Mucosa of rectum (tissue), 2 donors: ENCODE data around the gene IQSEC3.

ENCODE experiments used
- H3K27ac ChIP-seq, 2 donors: one replicate each; pipeline ENCODE4 v1.7.0; 2013; ENCODE audit warnings: inconsistent platforms in 2 of 2, low read depth in 2 of 2, low read length in 2 of 2
- H3K27me3 ChIP-seq, 2 donors: one replicate each; pipeline ENCODE4 v1.7.0; 2013; ENCODE audit warnings: low read length in 2 of 2; ENCODE audit not compliant: control insufficient read depth in 2 of 2, insufficient read depth in 2 of 2
- H3K36me3 ChIP-seq, 2 donors: one replicate each; pipeline ENCODE4 v1.7.0; 2013; ENCODE audit warnings: low read length in 2 of 2; ENCODE audit not compliant: control insufficient read depth in 2 of 2, insufficient read depth in 2 of 2
- H3K4me1 ChIP-seq, 2 donors: one replicate each; pipeline ENCODE4 v1.7.0; 2013; ENCODE audit warnings: low read length in 2 of 2, mild to moderate bottlenecking in 1 of 2; ENCODE audit not compliant: control insufficient read depth in 2 of 2, insufficient read depth in 2 of 2
- H3K4me3 ChIP-seq, 2 donors: one replicate each; pipeline ENCODE4 v1.7.0; 2013; ENCODE audit warnings: low read length in 2 of 2
- H3K9ac ChIP-seq, 2 donors: one replicate each; pipeline ENCODE4 v1.7.0; 2013; ENCODE audit warnings: low read length in 2 of 2, low read depth in 1 of 2, mild to moderate bottlenecking in 1 of 2
- H3K9me3 ChIP-seq, 2 donors: one replicate each; pipeline ENCODE4 v1.7.0; 2013; ENCODE audit warnings: low read length in 2 of 2; ENCODE audit not compliant: control insufficient read depth in 2 of 2
- donor health status: healthy.
- donor health status: Normal muscosa, but diverticular disease.

Gene IQSEC3

GRCh38 chr12:193261-193660 lies 126.7 kb downstream of the IQSEC3 start:
- H3K9ac ChIP-seq, result no peak overlapping the region

DNA sequence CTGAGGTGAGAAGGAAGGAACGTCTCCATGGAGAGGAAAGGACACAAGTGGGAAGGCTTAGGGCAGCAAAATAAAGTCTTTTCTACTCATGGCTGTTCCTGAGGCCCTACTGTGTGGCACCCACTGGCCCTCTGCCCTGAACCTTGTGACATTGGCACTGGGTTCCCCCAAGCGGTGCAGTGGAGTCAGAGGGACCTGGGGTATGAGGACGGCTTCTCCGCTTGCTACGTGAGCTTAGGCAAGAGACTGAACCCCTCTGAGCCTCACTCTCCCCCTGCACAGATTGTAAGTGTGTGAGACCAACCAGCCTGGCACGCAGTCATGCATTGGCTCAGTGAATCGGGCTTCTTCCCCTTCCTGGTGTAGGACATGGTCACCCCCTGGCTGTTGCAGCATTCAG lies 127.7 kb downstream of the IQSEC3 start:
- Histone ChIP-seq H3K27ac (no peak overlapping the region), H3K36me3 (no peaks in the 10 kb centered on the region), H3K4me3 (no peak overlapping the region), H3K27me3 (peaks cover 7 to 9% of the 10 kb centered on the region in 2 donors), H3K4me1 (peaks cover 0 to 4% of the 10 kb centered on the region in 2 donors), H3K9me3 (no peaks in the 10 kb centered on the region), H3K9ac (no peak overlapping the region)

More at GRCh38 chr12:193261-193660, 126.7 kb downstream of the IQSEC3 start:
- Histone ChIP-seq H3K4me1 (peaks cover 0 to 7% of the 10 kb centered on the region in 2 donors), H3K4me3 (no peak overlapping the region), H3K9me3 (no peaks in the 10 kb centered on the region), H3K27ac (no peak overlapping the region), H3K27me3 (peaks cover 5 to 7% of the 10 kb centered on the region in 2 donors), H3K36me3 (no peaks in the 10 kb centered on the region)

GRCh38 chr12:195156-195555 lies 128.6 kb downstream of the IQSEC3 start:
- Histone ChIP-seq H3K27ac (no peak overlapping the region), H3K36me3 (no peaks in the 10 kb centered on the region), H3K4me1 (no peaks in the 10 kb centered on the region), H3K9ac (no peak overlapping the region), H3K4me3 (no peak overlapping the region), H3K27me3 (peaks cover 7 to 9% of the 10 kb centered on the region in 2 donors), H3K9me3 (no peaks in the 10 kb centered on the region)

GRCh38 chr12:195951-196350 lies 129.4 kb downstream of the IQSEC3 start:
- no peak overlapping the region for H3K9ac ChIP-seq
- H3K36me3 ChIP-seq, result no peaks in the 10 kb centered on the region
- H3K27me3 ChIP-seq, result peaks cover 7 to 9% of the 10 kb centered on the region in 2 donors
- no peaks in the 10 kb centered on the region for H3K9me3 ChIP-seq
- H3K27ac ChIP-seq, result no peak overlapping the region
- H3K4me1 ChIP-seq, result no peaks in the 10 kb centered on the region
- no peak overlapping the region for H3K4me3 ChIP-seq

DNA sequence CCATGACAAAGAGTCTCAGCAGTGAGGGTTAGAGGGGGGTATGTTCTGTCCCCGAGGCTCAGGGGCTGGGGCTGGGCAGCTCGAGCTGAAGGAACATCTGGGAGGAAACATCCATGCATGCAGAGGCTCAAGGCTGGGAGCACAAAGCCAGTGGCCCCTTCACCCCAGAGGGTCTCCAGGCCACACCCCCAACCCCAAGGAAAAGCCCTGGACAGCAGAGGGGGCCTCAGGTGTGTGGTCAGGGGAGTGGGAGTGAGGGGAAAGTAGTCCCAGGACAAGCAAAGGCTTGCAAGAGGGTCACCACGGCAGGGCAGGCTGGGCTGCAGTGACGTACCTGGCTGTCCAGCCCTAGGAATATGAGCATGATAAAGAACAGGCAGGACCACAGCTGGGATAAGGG lies 129.9 kb downstream of the IQSEC3 start:
- Histone ChIP-seq H3K9ac (no peak overlapping the region), H3K4me3 (no peak overlapping the region), H3K4me1 (no peaks in the 10 kb centered on the region), H3K27ac (no peak overlapping the region), H3K27me3 (peaks cover 7 to 13% of the 10 kb centered on the region in 2 donors), H3K36me3 (no peaks in the 10 kb centered on the region), H3K9me3 (no peaks in the 10 kb centered on the region)

GRCh38 chr12:197347-197746 lies 130.8 kb downstream of the IQSEC3 start:
- Histone ChIP-seq H3K9ac (no peak overlapping the region), H3K4me3 (no peak overlapping the region), H3K27ac (no peak overlapping the region), H3K36me3 (no peaks in the 10 kb centered on the region), H3K4me1 (no peaks in the 10 kb centered on the region), H3K27me3 (peaks cover 13 to 21% of the 10 kb centered on the region in 2 donors), H3K9me3 (no peaks in the 10 kb centered on the region)

- Histone ChIP-seq H3K27me3 (peaks cover 16 to 26% of the 10 kb centered on the region in 2 donors), H3K36me3 (no peaks in the 10 kb centered on the region), H3K9ac (no peak overlapping the region), H3K4me1 (no peaks in the 10 kb centered on the region), H3K27ac (no peak overlapping the region), H3K4me3 (no peak overlapping the region), H3K9me3 (no peaks in the 10 kb centered on the region)
These were observed 131.5 kb downstream of the IQSEC3 start for GRCh38 chr12:197911-198695.

DNA sequence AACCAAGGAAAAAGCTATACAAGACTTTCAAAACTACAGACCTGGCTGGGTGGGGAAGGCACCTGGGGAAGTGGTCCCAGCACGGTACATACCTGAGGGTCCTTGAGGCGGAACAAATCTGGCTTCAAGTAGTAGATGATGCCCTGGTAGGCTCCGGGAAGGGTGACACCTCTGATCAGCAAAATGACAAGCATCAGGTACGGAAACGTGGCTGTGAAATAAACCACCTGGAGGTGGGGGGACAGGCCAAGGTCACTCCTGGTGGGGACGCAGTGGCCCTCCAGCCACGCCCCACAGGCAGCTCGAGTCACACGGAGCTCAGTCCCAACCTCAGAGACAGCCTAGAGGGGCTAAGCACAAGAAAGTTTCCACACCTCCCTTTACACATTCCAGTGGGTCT lies 132.1 kb downstream of the IQSEC3 start:
- Histone ChIP-seq H3K4me3 (no peak overlapping the region), H3K36me3 (no peaks in the 10 kb centered on the region), H3K4me1 (no peaks in the 10 kb centered on the region), H3K27me3 (peaks cover 16 to 26% of the 10 kb centered on the region in 2 donors), H3K9me3 (no peaks in the 10 kb centered on the region), H3K27ac (no peak overlapping the region), H3K9ac (no peak overlapping the region)

- Histone ChIP-seq H3K27ac (no peak overlapping the region), H3K36me3 (no peaks in the 10 kb centered on the region), H3K4me1 (no peaks in the 10 kb centered on the region), H3K27me3 (peaks cover 21 to 36% of the 10 kb centered on the region in 2 donors), H3K9ac (no peak overlapping the region), H3K4me3 (no peak overlapping the region), H3K9me3 (no peaks in the 10 kb centered on the region)
These were observed 134.8 kb downstream of the IQSEC3 start for GRCh38 chr12:201361-201760.

DNA sequence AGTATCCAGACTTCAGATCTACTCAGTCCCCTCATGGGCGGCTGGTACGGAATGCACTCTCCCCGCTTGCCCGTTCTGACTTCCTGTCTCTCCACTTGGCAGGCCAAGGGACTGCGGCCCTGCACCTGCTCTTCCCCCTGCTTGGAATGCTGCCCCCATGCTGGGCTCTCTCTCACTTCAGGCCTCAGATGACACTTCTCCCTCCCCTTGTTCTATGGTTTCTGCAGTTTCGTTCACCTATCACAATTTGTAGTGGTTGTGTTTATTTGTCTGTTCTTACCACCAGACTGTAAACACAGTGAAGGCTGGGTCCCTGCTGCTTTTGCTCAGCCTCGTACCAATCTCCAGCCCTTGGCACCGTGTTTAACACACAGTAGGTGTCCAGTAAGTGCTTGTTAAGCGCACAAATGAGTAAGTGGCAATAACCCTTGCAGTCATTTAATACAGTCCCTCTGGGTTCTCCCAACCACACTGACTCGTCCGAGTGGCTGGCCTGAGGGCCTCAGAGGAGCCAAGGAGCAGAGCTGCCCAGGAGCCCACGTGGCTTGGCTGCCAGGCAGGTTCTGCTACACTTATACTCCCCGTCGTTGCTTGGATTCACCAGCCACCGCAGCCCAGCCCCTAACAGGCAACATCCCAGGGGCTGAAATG lies 135.6 kb downstream of the IQSEC3 start:
- H3K36me3 ChIP-seq, result no peaks in the 10 kb centered on the region
- no peak overlapping the region for H3K9ac ChIP-seq
- H3K4me1 ChIP-seq, result no peaks in the 10 kb centered on the region
- H3K4me3 ChIP-seq, result no peak overlapping the region
- peaks cover 21 to 41% of the 10 kb centered on the region in 2 donors for H3K27me3 ChIP-seq
- no peak overlapping the region for H3K27ac ChIP-seq
- no peaks in the 10 kb centered on the region for H3K9me3 ChIP-seq
